SK-N-SH (cell line): ENCODE measurements around the gene IL22RA1. TPM values are rescaled to one million over a fixed set of nuclear protein-coding genes. Genes with fewer than 3 reads are reported as not detected.

Source experiments
- CTCF ChIA-PET: fragments of 300-600, 350-600 bp; formaldehyde crosslinking; extraction: SDS; loops from one replicate; lab custom pipeline; 2021; lab: Yijun Ruan, JAX
- POLR2A ChIA-PET: fragments of 350-600 bp; sonication (Branson Sonifier 250); formaldehyde crosslinking; extraction: SDS; loops from one replicate; lab custom pipeline; 2020; ENCODE audit warnings: antibody characterized with exemption, inconsistent platforms; lab: Yijun Ruan, JAX
- DNase-seq: peaks from one replicate; pipeline ENCODE4 v3.0.0; 2012
- H2AFZ ChIP-seq: fragments of 200-600 bp; sonication (generic); 2 replicates; pipeline ENCODE4 v1.8.1; 2016; ENCODE audit warnings: antibody characterized with exemption, mild to moderate bottlenecking, low read depth
- H3F3A ChIP-seq: fragments of 200-600 bp; sonication (generic); replicated peaks from 2 replicates; pipeline ENCODE3; 2016; ENCODE audit warnings: antibody characterized with exemption, mild to moderate bottlenecking; ENCODE audit not compliant: insufficient read depth
- H3K27ac ChIP-seq, 2 experiments: fragments of 200-500 bp in 1 of 2; fragments of 200-600 bp in 1 of 2; sonication (Bioruptor generic) in 1 of 2; sonication (generic), shearing (Covaris generic) in 1 of 2; 2 replicates each; pipeline versions ENCODE4 v1.5.1 to v1.6.1; 2014 to 2016; ENCODE audit warnings: low read depth in 2 of 2, inconsistent platforms in 1 of 2, low read length in 1 of 2, mild to moderate bottlenecking in 1 of 2, mixed read lengths in 1 of 2
- H3K27me3 ChIP-seq: fragments of 200-600 bp; sonication (generic), shearing (Covaris generic); 2 replicates; pipeline ENCODE4 v1.6.1; 2016; ENCODE audit warnings: mixed run types; ENCODE audit not compliant: insufficient read depth
- H3K36me3 ChIP-seq, 2 experiments: fragments of 200-500 bp in 1 of 2; fragments of 200-600 bp in 1 of 2; sonication (Bioruptor generic) in 1 of 2; sonication (generic) in 1 of 2; replicated peaks in 1 of 2; 2 replicates each; pipeline versions ENCODE3 to v1.5.1; 2014 to 2016; ENCODE audit warnings: low read length in 1 of 2, mild to moderate bottlenecking in 1 of 2; ENCODE audit not compliant: insufficient read depth in 2 of 2, control insufficient read depth in 1 of 2
- H3K4me1 ChIP-seq, 2 experiments: fragments of 200-500 bp in 1 of 2; fragments of 200-600 bp in 1 of 2; sonication (Bioruptor generic) in 1 of 2; sonication (generic), shearing (Covaris generic) in 1 of 2; 2 replicates each; pipeline versions ENCODE4 v1.5.1 to v1.6.1; 2014 to 2016; ENCODE audit warnings: low read depth in 1 of 2, low read length in 1 of 2, mixed run types in 1 of 2; ENCODE audit not compliant: insufficient read depth in 2 of 2, control insufficient read depth in 1 of 2
- H3K4me2 ChIP-seq: fragments of 200-600 bp; sonication (generic), shearing (Covaris generic); 2 replicates; pipeline ENCODE4 v1.6.1; 2017; ENCODE audit warnings: mixed run types
- H3K4me3 ChIP-seq, 2 experiments: fragments of 200-500 bp in 1 of 2; fragments of 200-600 bp in 1 of 2; sonication (Bioruptor generic) in 1 of 2; sonication (generic), shearing (Covaris generic) in 1 of 2; 2 replicates each; pipeline versions ENCODE4 v1.5.1 to v1.8.1; 2014 to 2016; ENCODE audit warnings: low read depth in 2 of 2, inconsistent platforms in 1 of 2, low read length in 1 of 2, mild to moderate bottlenecking in 1 of 2, mixed read lengths in 1 of 2, moderate library complexity in 1 of 2
- H3K79me2 ChIP-seq: fragments of 200-600 bp; sonication (generic); 2 replicates; pipeline ENCODE4 v1.8.1; 2017; ENCODE audit warnings: mild to moderate bottlenecking; ENCODE audit not compliant: insufficient read depth
- H3K9ac ChIP-seq: fragments of 200-600 bp; sonication (generic); 2 replicates; pipeline ENCODE4 v1.6.1; 2017; ENCODE audit warnings: mixed run types
- H3K9me2 ChIP-seq: fragments of 200-600 bp; sonication (generic); 2 replicates; pipeline ENCODE4 v1.6.1; 2017; ENCODE audit warnings: mixed run types
- H3K9me3 ChIP-seq: fragments of 200-600 bp; sonication (generic); 2 replicates; pipeline ENCODE4 v1.6.1; 2017; ENCODE audit warnings: mixed run types, mild to moderate bottlenecking, moderate library complexity
- H4K20me1 ChIP-seq: fragments of 200-600 bp; sonication (generic); 2 replicates; pipeline ENCODE4 v1.6.1; 2017; ENCODE audit warnings: mild to moderate bottlenecking, mixed run types; ENCODE audit not compliant: insufficient read depth
- FOSL2 ChIP-seq: IDR thresholded peaks from 2 replicates; pipeline ENCODE4 v1.4.0; 2012; ENCODE audit warnings: low read depth, mild to moderate bottlenecking, moderate library complexity, borderline replicate concordance
- FOXJ3 ChIP-seq: sonication (generic); formaldehyde crosslinking; IDR thresholded peaks from 2 replicates; pipeline ENCODE4 v1.5.1; 2020; ENCODE audit warnings: mild to moderate bottlenecking, missing genetic modification reagents
- GABPA ChIP-seq: IDR thresholded peaks from 2 replicates; pipeline ENCODE4 v1.4.0; 2012; ENCODE audit warnings: low read depth, mild to moderate bottlenecking
- MEF2A ChIP-seq: IDR thresholded peaks from 2 replicates; pipeline ENCODE4 v1.4.0; 2012; ENCODE audit warnings: low read depth, borderline replicate concordance
- RCOR1 ChIP-seq: fragments of 150-350 bp; IDR thresholded peaks from 2 replicates; pipeline ENCODE4 v1.6.1; 2017; ENCODE audit warnings: antibody characterized with exemption, low read length
- RFX5 ChIP-seq: IDR thresholded peaks from 2 replicates; pipeline ENCODE4 v1.6.1; 2012; ENCODE audit warnings: mild to moderate bottlenecking, improper control_type of control experiment, low read length
- TAF1 ChIP-seq: IDR thresholded peaks from 2 replicates; pipeline ENCODE4 v1.6.1; 2012; ENCODE audit warnings: low read depth, mild to moderate bottlenecking, low read length, moderate library complexity, borderline replicate concordance
- USF2 ChIP-seq: fragments of 150-350 bp; IDR thresholded peaks from 2 replicates; pipeline ENCODE4 v1.6.1; 2017; ENCODE audit warnings: antibody characterized with exemption, low read length, low read depth, borderline replicate concordance
- ZBTB33 ChIP-seq: IDR thresholded peaks from 2 replicates; pipeline ENCODE4 v1.4.0; 2012; ENCODE audit warnings: low read depth, borderline replicate concordance
- WGBS: methylation state at CpG from one replicate; pipeline ENCODE4 v1.1.6; 2017; ENCODE audit warnings: low lambda C conversion rate; 5-methylcytosine and 5-hydroxymethylcytosine counted together
- polyA plus RNA-seq, 3 experiments: library from polyadenylated mRNA; depleted of rRNA; stranded (reverse); fragments of >200 nt; gene quantifications; 2 replicates each; pipeline ENCODE4 v1.2.3, GENCODE V29; 2012
- TF ChIP-seq, protein P1 (sequence below): IDR thresholded peaks from 2 replicates; pipeline ENCODE4; 2012

IL22RA1 gene
- polyA plus RNA-seq, 1 of the 3 experiments (the other 2 are of a cell fraction): 0.03 TPM

- H3K4me1 ChIP-seq: peaks cover 0 to 5% of the 10 kb centered on the region in 2 experiments; a peak in 1 of 4 replicates
- H3K79me2 ChIP-seq: no peaks in the 10 kb centered on the region
- H2AFZ ChIP-seq: no peak overlapping the region
- no peak overlapping the region for H3K9ac ChIP-seq
- H3K36me3 ChIP-seq: no peaks in the 10 kb centered on the region
- H4K20me1 ChIP-seq: no peaks in the 10 kb centered on the region
- H3K27me3 ChIP-seq: peaks cover 4% of the 10 kb centered on the region; the same call in 1 of the 2 replicates
- peak overlapping the region in 1 of 2 experiments; percentile 49; a peak in 2 of 4 replicates for H3K4me3 ChIP-seq
- POLR2A ChIA-PET: interaction anchor here (0.5 kb wide), 1 partner anchor 205 kb away, joined by 3 read pairs; no protein-coding TSS in a partner anchor
- no peak for TF ChIP-seq TAF1
- TF ChIP-seq, protein P1, sequence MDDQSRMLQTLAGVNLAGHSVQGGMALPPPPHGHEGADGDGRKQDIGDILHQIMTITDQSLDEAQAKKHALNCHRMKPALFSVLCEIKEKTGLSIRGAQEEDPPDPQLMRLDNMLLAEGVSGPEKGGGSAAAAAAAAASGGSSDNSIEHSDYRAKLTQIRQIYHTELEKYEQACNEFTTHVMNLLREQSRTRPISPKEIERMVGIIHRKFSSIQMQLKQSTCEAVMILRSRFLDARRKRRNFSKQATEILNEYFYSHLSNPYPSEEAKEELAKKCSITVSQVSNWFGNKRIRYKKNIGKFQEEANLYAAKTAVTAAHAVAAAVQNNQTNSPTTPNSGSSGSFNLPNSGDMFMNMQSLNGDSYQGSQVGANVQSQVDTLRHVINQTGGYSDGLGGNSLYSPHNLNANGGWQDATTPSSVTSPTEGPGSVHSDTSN: no peak
- no peak for TF ChIP-seq FOXJ3 (CRISPR knock-in tag)
- no peak for TF ChIP-seq GABPA
- no peak for TF ChIP-seq ZBTB33
- no peak for TF ChIP-seq FOSL2
- no peaks in the 10 kb centered on the region for H3K9me2 ChIP-seq
- H3K9me3 ChIP-seq: no peaks in the 10 kb centered on the region
- 86% methylated on average over 8 of the region's 8 CpGs for WGBS
- H3K4me2 ChIP-seq: peak overlapping the region; percentile 68
- no peak overlapping the region for H3K27ac ChIP-seq
- no peaks in the 10 kb centered on the region for H3F3A ChIP-seq
- DNase-seq: no peak
- CTCF ChIA-PET: interaction anchor here (1.7 to 8.3 kb wide), 4 partner anchors 12 to 206 kb away, joined by 8 to 80 read pairs (median 20); no protein-coding TSS in a partner anchor
Observed at GRCh38 chr1:24186711-24186992, 43.7 kb upstream of the IL22RA1 start.

DNA sequence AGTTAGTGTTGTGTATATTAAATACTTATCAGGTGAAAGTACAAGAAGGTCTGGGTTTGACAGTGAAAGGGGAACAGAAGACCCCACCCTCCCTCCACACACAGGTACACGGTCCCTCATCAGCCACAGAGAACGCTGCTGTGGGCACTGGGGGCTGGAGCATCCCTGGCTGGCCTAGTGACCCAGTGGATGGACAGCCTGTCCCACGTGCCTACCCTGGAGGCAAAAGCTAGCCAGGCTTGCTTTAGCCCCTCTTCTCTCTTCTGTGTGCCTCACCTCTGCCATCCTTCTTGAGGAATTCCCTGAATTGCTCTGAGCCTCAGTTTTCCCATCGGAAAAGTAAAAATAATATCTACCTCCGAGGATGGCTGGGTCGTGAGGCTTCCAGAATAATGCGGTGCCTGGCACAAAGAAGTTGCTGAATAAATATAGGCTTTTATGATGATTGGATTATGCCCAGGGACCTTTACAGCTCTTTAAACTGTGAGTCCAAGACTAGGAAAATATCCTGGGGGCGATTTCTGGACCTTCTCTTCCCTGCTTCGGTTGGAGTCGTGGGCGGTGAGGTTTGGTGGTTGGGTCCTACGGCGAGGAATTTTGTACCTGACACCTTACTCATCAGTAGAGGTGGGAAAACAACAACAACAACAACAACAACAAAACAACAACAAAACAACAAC is 43.2 kb upstream of the IL22RA1 start:
- no peak overlapping the region for H3K27ac ChIP-seq
- peaks cover 4% of the 10 kb centered on the region; the same call in 1 of the 2 replicates for H3K27me3 ChIP-seq
- no peaks in the 10 kb centered on the region for H3K79me2 ChIP-seq
- POLR2A ChIA-PET: no interaction called here
- H4K20me1 ChIP-seq: no peaks in the 10 kb centered on the region
- no peak overlapping the region for H2AFZ ChIP-seq
- H3K4me2 ChIP-seq: no peak overlapping the region
- TF ChIP-seq RFX5: no peak
- no peak for TF ChIP-seq MEF2A
- TF ChIP-seq FOSL2: no peak
- TF ChIP-seq USF2: no peak
- no peak for TF ChIP-seq RCOR1
- no peaks in the 10 kb centered on the region for H3K9me3 ChIP-seq
- H3K4me1 ChIP-seq: peaks cover 0 to 5% of the 10 kb centered on the region in 2 experiments; a peak in 1 of 4 replicates
- WGBS: 86% methylated on average over 12 of the region's 13 CpGs
- DNase-seq: no peak
- H3F3A ChIP-seq: no peaks in the 10 kb centered on the region
- no peaks in the 10 kb centered on the region for H3K9me2 ChIP-seq
- CTCF ChIA-PET: interaction anchor here (1.7 to 8.3 kb wide), 4 partner anchors 13 to 207 kb away, joined by 8 to 80 read pairs (median 20); no protein-coding TSS in a partner anchor
- H3K4me3 ChIP-seq: no peak overlapping the region
- H3K36me3 ChIP-seq: no peaks in the 10 kb centered on the region
- no peak overlapping the region for H3K9ac ChIP-seq
